ENCODE measurements around the gene NGF.

- TF ChIP-seq CTCF (IDR thresholded peaks at IDR 0.05; ENCODE audit: insufficient read depth, low read depth, low read length) (no peak), EZH2 (IDR thresholded peaks at IDR 0.05; ENCODE audit: insufficient read depth, low read length) (no peak)
Measured at GRCh38 chr1:115306146-115306545, 31.9 kb downstream of the NGF start.
